NCI-H460 (cell line): ENCODE results near the gene LARP7. TPM values are rescaled to one million over a fixed set of nuclear protein-coding genes. Genes with fewer than 3 reads are reported as not detected.
"Not testable (repeated sequence)": the region's sequence is repeated elsewhere in the genome, so short reads cannot be mapped to it uniquely, and the experiment has no call there.

Source experiments
- DNase-seq: peaks from one replicate; pipeline ENCODE4 v3.0.0-alpha.2; 2016; ENCODE audit warnings: low read depth; ENCODE audit errors: extremely low read depth
- polyA plus RNA-seq: library from polyadenylated mRNA; depleted of rRNA; stranded (reverse); fragments of >200 nt; gene quantifications from 2 replicates; pipeline ENCODE4 v1.2.3, GENCODE V29; 2014; cell fraction: nucleus; rRNA removed
- total RNA-seq: library from RNA; depleted of rRNA; stranded (reverse); fragments of >200 nt; shearing (Covaris generic); gene quantifications from 2 replicates; pipeline ENCODE4 v1.2.3, GENCODE V29; 2014; rRNA removed

Gene LARP7
- total RNA-seq = 46.0 and 54.9 TPM in 2 replicates
- 12.5 and 17.3 TPM in 2 replicates for polyA plus RNA-seq

- peak; percentile 97 for DNase-seq
Observed at GRCh38 chr4:112636688-112637551, at the start of gene LARP7, which contains the start of gene ZGRF1. LARP7 (plus strand) TSS chr4:112637143; CDS start chr4:112644670, 7,527 bp downstream. ZGRF1 (minus strand) TSS chr4:112636909; CDS start chr4:112633176, 3,733 bp downstream.

- no peak for DNase-seq
Observed at GRCh38 chr4:112589206-112589605, 47.7 kb upstream of the LARP7 start.

- DNase-seq = no peak
Observed at GRCh38 chr4:112591593-112591992, 45.4 kb upstream of the LARP7 start.

- DNase-seq = no peak
Observed at GRCh38 chr4:112592717-112593116, 44.2 kb upstream of the LARP7 start.

- DNase-seq = no peak
Observed at GRCh38 chr4:112593438-112594133, 43.4 kb upstream of the LARP7 start.

GRCh38 chr4:112594993-112595392 lies 42.0 kb upstream of the LARP7 start:
- DNase-seq = no peak

GRCh38 chr4:112604589-112604988 lies 32.4 kb upstream of the LARP7 start:
- peak; percentile 40 for DNase-seq

- DNase-seq = not testable (repeated sequence)
Observed at GRCh38 chr4:112612814-112613213, 24.1 kb upstream of the LARP7 start.

GRCh38 chr4:112616984-112617383 lies 20.0 kb upstream of the LARP7 start:
- DNase-seq = no peak

- DNase-seq = no peak
Observed at GRCh38 chr4:112626228-112626627, 10.7 kb upstream of the LARP7 start.

GRCh38 chr4:112633477-112634235 lies 3.3 kb upstream of the LARP7 start:
- DNase-seq = peak; percentile 21

GRCh38 chr4:112637552-112637866 lies 566 bp downstream of the LARP7 start:
- no peak for DNase-seq

GRCh38 chr4:112642526-112642925 lies 5.6 kb downstream of the LARP7 start:
- no peak for DNase-seq

GRCh38 chr4:112644595-112645535 lies 7.9 kb downstream of the LARP7 start:
- not testable (repeated sequence) for DNase-seq

GRCh38 chr4:112645541-112646329 lies 8.8 kb downstream of the LARP7 start:
- DNase-seq = no peak

- DNase-seq = no peak
Observed at GRCh38 chr4:112646632-112647537, 9.9 kb downstream of the LARP7 start.

- no peak for DNase-seq
Observed at GRCh38 chr4:112647785-112648184, 10.8 kb downstream of the LARP7 start.
